Measurements from ENCODE around the gene JAML. TPM values are rescaled to one million over a fixed set of nuclear protein-coding genes. Genes with fewer than 3 reads are reported as not detected.
"Not testable (repeated sequence)": the region's sequence is repeated elsewhere in the genome, so short reads cannot be mapped to it uniquely, and the experiment has no call there.

Gene JAML
- polyA plus RNA-seq, 1 donor (not counting 4 experiments of a cell fraction or from before 2014, with no cell fraction given) = 0.01 TPM

- no peaks in the 10 kb centered on the region for H3K27me3 ChIP-seq (ENCODE audit: control insufficient read depth, extremely low read depth, insufficient read depth, low read length)
- no peaks in the 10 kb centered on the region for H4K20me1 ChIP-seq (ENCODE audit: control insufficient read depth, extremely low read depth, insufficient read depth, low read length)
- no peak for FAIRE-seq
- dilution Hi-C loops (cut with MboI; ENCODE audit: extremely low pct_ligation_motif_present, low sequenced_read_pairs) = no loop called here
- H2AFZ ChIP-seq (ENCODE audit: control insufficient read depth, low read length) = no peak overlapping the region
- DNase-seq (ENCODE audit: low read depth, low spot score) = no peak
- no peak overlapping the region for H3K4me3 ChIP-seq (ENCODE audit: control insufficient read depth in 2 of 3, extremely low read depth in 1 of 3, insufficient read depth in 2 of 3, low read depth in 1 of 3, low read length in 3 of 3)
- no peak overlapping the region for H3K27ac ChIP-seq (ENCODE audit: control insufficient read depth, insufficient read depth, low read length)
- H3K4me1 ChIP-seq (ENCODE audit: control insufficient read depth, extremely low read depth, insufficient read depth, low read length) = peaks cover 12% of the 10 kb centered on the region
- TF ChIP-seq EZH2 (IDR thresholded peaks at IDR 0.05; ENCODE audit: low read length) (no peak), CTCF (optimal IDR thresholded peaks at IDR 0.05 in 1 of 3, IDR thresholded peaks at IDR 0.05 in 1 of 3, conservative IDR thresholded peaks at IDR 0.05 in 1 of 3; ENCODE audit: extremely low read depth in 1 of 3, insufficient read depth in 2 of 3, low read length in 3 of 3) (no peak)
- H3K36me3 ChIP-seq (ENCODE audit: control insufficient read depth in 2 of 2, extremely low read depth in 1 of 2, insufficient read depth in 2 of 2, low read length in 2 of 2) = no peaks in the 10 kb centered on the region
- no peak overlapping the region for H3K9ac ChIP-seq (ENCODE audit: control insufficient read depth, extremely low read depth, insufficient read depth, low read length)
- no peaks in the 10 kb centered on the region for H3K9me3 ChIP-seq (ENCODE audit: control insufficient read depth, low read depth, low read length)
- H3K79me2 ChIP-seq (ENCODE audit: control insufficient read depth, insufficient read depth, low read length) = no peaks in the 10 kb centered on the region
- H3K4me2 ChIP-seq (ENCODE audit: control insufficient read depth, extremely low read depth, insufficient read depth, low read depth, low read length) = no peak overlapping the region
- no peaks in the 10 kb centered on the region for H3K9me1 ChIP-seq (ENCODE audit: control insufficient read depth, extremely low read depth, insufficient read depth, low read length)
Observed at GRCh38 chr11:118184784-118185579, 39.8 kb downstream of the JAML start.

- dilution Hi-C loops (cut with MboI; ENCODE audit: extremely low pct_ligation_motif_present, low sequenced_read_pairs); H3K4me3 ChIP-seq (ENCODE audit: control insufficient read depth in 2 of 3, extremely low read depth in 1 of 3, insufficient read depth in 2 of 3, low read depth in 1 of 3, low read length in 3 of 3); H3K9me3 ChIP-seq (ENCODE audit: control insufficient read depth, low read depth, low read length); H3K4me2 ChIP-seq (ENCODE audit: control insufficient read depth, extremely low read depth, insufficient read depth, low read depth, low read length); H3K27me3 ChIP-seq (ENCODE audit: control insufficient read depth, extremely low read depth, insufficient read depth, low read length); H3K9ac ChIP-seq (ENCODE audit: control insufficient read depth, extremely low read depth, insufficient read depth, low read length); H3K79me2 ChIP-seq (ENCODE audit: control insufficient read depth, insufficient read depth, low read length); H3K9me1 ChIP-seq (ENCODE audit: control insufficient read depth, extremely low read depth, insufficient read depth, low read length); H4K20me1 ChIP-seq (ENCODE audit: control insufficient read depth, extremely low read depth, insufficient read depth, low read length); H3K36me3 ChIP-seq (ENCODE audit: control insufficient read depth in 2 of 2, extremely low read depth in 1 of 2, insufficient read depth in 2 of 2, low read length in 2 of 2); H2AFZ ChIP-seq (ENCODE audit: control insufficient read depth, low read length); FAIRE-seq; H3K27ac ChIP-seq (ENCODE audit: control insufficient read depth, insufficient read depth, low read length); DNase-seq (ENCODE audit: low read depth, low spot score): not testable (repeated sequence)
- H3K4me1 ChIP-seq (ENCODE audit: control insufficient read depth, extremely low read depth, insufficient read depth, low read length) = peaks cover 16% of the 10 kb centered on the region
Observed at GRCh38 chr11:118183691-118184090, 41.1 kb downstream of the JAML start.
